K562 (cell line): ENCODE measurements around the gene TUT7. TPM values are rescaled to one million over a fixed set of nuclear protein-coding genes. Genes with fewer than 3 reads are reported as not detected.

Experiments
- CTBP1 ChIP-seq: fragments of 450-650 bp; IDR thresholded peaks from 2 replicates; pipeline ENCODE4 v1.6.1; 2016; ENCODE audit warnings: borderline replicate concordance
- DMBX1 ChIP-seq: fragments of 250-450 bp; sonication (Bioruptor Pico); IDR thresholded peaks from 2 replicates; pipeline ENCODE4 v1.8.0; 2022; ENCODE audit warnings: inconsistent platforms, mild to moderate bottlenecking, moderate library complexity, borderline replicate concordance
- ELK1 ChIP-seq: sonication (generic); formaldehyde crosslinking; IDR thresholded peaks from 2 replicates; pipeline ENCODE4 v1.8.1; 2022; ENCODE audit warnings: missing genetic modification reagents
- EP400 ChIP-seq: fragments of 450-650 bp; IDR thresholded peaks from 2 replicates; pipeline ENCODE4 v1.6.1; 2017; ENCODE audit warnings: antibody characterized with exemption, mild to moderate bottlenecking, moderate library complexity
- ERF ChIP-seq: fragments of 450-650 bp; formaldehyde crosslinking; IDR thresholded peaks from 2 replicates; pipeline ENCODE4 v1.4.0; 2020; ENCODE audit warnings: mild to moderate bottlenecking, mixed read lengths
- JUND ChIP-seq, 2 experiments: IDR thresholded peaks; 2 replicates in 1 of 2; 3 replicates in 1 of 2; pipeline ENCODE4 v1.6.1; 2011; ENCODE audit warnings: borderline replicate concordance in 2 of 2, low read depth in 2 of 2, low read length in 2 of 2, improper control_type of control experiment in 1 of 2, missing biosample characterization in 1 of 2, missing genetic modification characterization in 1 of 2, missing genetic modification reagents in 1 of 2
- NELFE ChIP-seq: IDR thresholded peaks from 2 replicates; pipeline ENCODE4 v1.6.1; 2011; ENCODE audit warnings: mild to moderate bottlenecking; ENCODE audit not compliant: insufficient read depth, insufficient read length
- SAFB ChIP-seq: fragments of 200-400 bp; formaldehyde crosslinking; IDR thresholded peaks from 2 replicates; pipeline ENCODE4 v1.6.1; 2017; ENCODE audit warnings: low read depth, low read length, borderline replicate concordance
- SIN3A ChIP-seq, 2 experiments: fragments of 150-350 bp in 1 of 2; IDR thresholded peaks; 2 replicates each; pipeline ENCODE4 v1.6.1; 2011 to 2016; ENCODE audit warnings: borderline replicate concordance in 2 of 2, low read depth in 2 of 2, low read length in 2 of 2, mild to moderate bottlenecking in 2 of 2, moderate library complexity in 2 of 2; ENCODE audit not compliant: control insufficient read depth in 1 of 2
- SOX6 ChIP-seq: fragments of 450-650 bp; IDR thresholded peaks from 2 replicates; pipeline ENCODE4 v1.6.1; 2014; ENCODE audit warnings: mild to moderate bottlenecking
- SP1 ChIP-seq: sonication (generic); formaldehyde crosslinking; IDR thresholded peaks from 2 replicates; pipeline ENCODE4 v1.8.1; 2022; ENCODE audit warnings: mild to moderate bottlenecking, missing genetic modification reagents
- ZBTB7A ChIP-seq: IDR thresholded peaks from 2 replicates; pipeline ENCODE4 v1.6.1; 2011; ENCODE audit warnings: low read depth, mild to moderate bottlenecking, low read length, moderate library complexity, borderline replicate concordance; ENCODE audit not compliant: control insufficient read depth
- ZNF311 ChIP-seq: fragments of 250-450 bp; sonication (Bioruptor Pico); IDR thresholded peaks from 2 replicates; pipeline ENCODE4 v1.4.0; 2020; ENCODE audit warnings: mild to moderate bottlenecking, moderate library complexity
- polyA plus RNA-seq, 8 experiments: library from polyadenylated mRNA; depleted of rRNA in 4 of 8; stranded (reverse) in 5 of 8; unstranded in 3 of 8; fragments of >200 nt; fragmentation: Nextera tagmentation in 2 of 8; fragmentation: Illumina TruSeq in 1 of 8; extraction: Ambion mirVana in 2 of 8; extraction: Trizol in 1 of 8; gene quantifications; 2 replicates each; pipeline versions ENCODE4 v1.2.1 to v1.2.3, GENCODE V29; 2011 to 2014; ENCODE audit warnings: inconsistent platforms in 1 of 8, missing spikeins in 1 of 8
- total RNA-seq, 7 experiments: library from RNA; depleted of rRNA in 6 of 7; stranded (reverse); fragments of >200 nt in 6 of 7; fragmentation: Illumina TruSeq in 2 of 7; extraction: Trizol in 2 of 7; gene quantifications; 2 replicates each; pipeline versions ENCODE4 v1.2.1 to v1.2.3, GENCODE V29; 2011 to 2021; ENCODE audit warnings: low replicate concordance in 1 of 7
- TF ChIP-seq, protein P1 (sequence below): fragments of 250-450 bp; sonication (Bioruptor Pico); IDR thresholded peaks from 2 replicates; pipeline ENCODE4 v1.4.0; 2020; ENCODE audit warnings: mild to moderate bottlenecking
- TF ChIP-seq, protein P2 (sequence below): sonication (generic); formaldehyde crosslinking; IDR thresholded peaks from 2 replicates; pipeline ENCODE4 v1.8.1; 2023; ENCODE audit warnings: missing genetic modification reagents, mild to moderate bottlenecking, borderline replicate concordance

TUT7 gene
- total and polyA plus RNA-seq, 9 of the 15 experiments (the other 6 are each of a cell fraction or from before 2014, with no cell fraction given): 5.9 to 26.9 (median 15.2) TPM

DNA sequence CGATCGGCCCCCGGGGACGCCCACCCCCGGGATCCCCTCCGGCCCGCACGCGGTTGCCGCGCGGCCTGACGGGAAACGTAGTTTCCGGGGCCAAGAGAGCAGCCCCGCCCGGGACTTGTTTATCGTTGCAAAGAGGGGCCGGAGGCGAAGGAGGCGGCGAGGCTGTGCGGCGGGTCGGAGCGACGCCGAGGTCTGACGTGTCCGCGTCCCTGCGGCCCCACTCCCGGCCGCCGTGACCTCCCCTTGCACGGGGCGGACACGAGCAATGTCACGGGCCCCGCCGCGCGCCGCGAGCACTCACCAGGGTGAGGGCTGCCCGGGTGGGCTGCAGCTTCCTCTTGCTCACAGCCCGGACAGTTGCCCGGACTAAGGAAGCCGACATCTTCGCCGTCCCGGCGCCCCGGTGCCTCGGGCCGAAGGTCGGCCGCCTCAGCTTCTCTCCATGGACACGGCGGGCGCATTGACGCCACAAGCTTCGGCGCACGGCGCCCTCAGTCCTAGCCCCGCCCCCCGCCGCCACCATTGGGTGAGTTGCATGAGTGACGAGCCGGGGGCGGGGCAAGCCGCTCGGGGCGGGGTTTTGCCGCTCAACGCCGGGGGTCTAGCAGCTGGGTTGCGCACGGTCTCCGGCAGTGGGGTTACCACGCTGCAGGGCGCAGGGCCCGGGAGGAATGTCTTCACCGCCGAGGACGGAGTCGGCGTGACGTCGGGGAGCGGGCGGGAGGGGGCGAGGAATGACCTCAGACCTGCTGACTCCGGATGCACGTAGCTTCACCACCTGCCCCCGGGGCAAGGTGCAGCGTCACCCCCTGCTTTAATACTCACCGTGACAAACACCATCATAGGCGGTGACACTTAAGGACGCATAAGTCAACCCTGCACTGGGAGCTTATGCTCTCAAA lies 71.9 kb downstream of the TUT7 start, which contains the start of gene ISCA1 (continued):
- TF ChIP-seq ZBTB7A (peak; percentile 78; the same call in 1 of the 2 replicates), CTBP1 (peak; percentile 12; the same call in 1 of the 2 replicates), SOX6 (no peak; the same call in 1 of the 2 replicates), SIN3A (IDR thresholded peaks at IDR 0.05; ENCODE audit: borderline replicate concordance in 2 of 2, control insufficient read depth in 1 of 2, low read depth in 2 of 2, low read length in 2 of 2) (peak in 1 of 2 experiments; percentile 32; a peak in 1 of 4 replicates), ERF (CRISPR knock-in tag) (no peak), EP400 (peak; percentile 84), JUND (IDR thresholded peaks at IDR 0.05; ENCODE audit: borderline replicate concordance, low read depth, low read length) (0 out of 2 replicates have a peak, but pooled peaks have one; percentile 0), JUND (tag; IDR thresholded peaks at IDR 0.05; ENCODE audit: borderline replicate concordance, low read depth, low read length) (no peak; the same call in 2 of the 3 replicates), ZNF311 (no peak), SP1 (CRISPR knock-in tag) (peak; percentile 75), SAFB (peak; percentile 73), DMBX1 (CRISPR knock-in tag) (no peak), NELFE (no peak), ELK1 (CRISPR knock-in tag) (no peak)
- TF ChIP-seq, protein P1, sequence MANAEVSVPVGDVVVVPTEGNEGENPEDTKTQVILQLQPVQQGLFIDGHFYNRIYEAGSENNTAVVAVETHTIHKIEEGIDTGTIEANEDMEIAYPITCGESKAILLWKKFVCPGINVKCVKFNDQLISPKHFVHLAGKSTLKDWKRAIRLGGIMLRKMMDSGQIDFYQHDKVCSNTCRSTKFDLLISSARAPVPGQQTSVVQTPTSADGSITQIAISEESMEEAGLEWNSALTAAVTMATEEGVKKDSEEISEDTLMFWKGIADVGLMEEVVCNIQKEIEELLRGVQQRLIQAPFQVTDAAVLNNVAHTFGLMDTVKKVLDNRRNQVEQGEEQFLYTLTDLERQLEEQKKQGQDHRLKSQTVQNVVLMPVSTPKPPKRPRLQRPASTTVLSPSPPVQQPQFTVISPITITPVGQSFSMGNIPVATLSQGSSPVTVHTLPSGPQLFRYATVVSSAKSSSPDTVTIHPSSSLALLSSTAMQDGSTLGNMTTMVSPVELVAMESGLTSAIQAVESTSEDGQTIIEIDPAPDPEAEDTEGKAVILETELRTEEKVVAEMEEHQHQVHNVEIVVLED (CRISPR knock-in tag): peak; percentile 49
- TF ChIP-seq, protein P2, sequence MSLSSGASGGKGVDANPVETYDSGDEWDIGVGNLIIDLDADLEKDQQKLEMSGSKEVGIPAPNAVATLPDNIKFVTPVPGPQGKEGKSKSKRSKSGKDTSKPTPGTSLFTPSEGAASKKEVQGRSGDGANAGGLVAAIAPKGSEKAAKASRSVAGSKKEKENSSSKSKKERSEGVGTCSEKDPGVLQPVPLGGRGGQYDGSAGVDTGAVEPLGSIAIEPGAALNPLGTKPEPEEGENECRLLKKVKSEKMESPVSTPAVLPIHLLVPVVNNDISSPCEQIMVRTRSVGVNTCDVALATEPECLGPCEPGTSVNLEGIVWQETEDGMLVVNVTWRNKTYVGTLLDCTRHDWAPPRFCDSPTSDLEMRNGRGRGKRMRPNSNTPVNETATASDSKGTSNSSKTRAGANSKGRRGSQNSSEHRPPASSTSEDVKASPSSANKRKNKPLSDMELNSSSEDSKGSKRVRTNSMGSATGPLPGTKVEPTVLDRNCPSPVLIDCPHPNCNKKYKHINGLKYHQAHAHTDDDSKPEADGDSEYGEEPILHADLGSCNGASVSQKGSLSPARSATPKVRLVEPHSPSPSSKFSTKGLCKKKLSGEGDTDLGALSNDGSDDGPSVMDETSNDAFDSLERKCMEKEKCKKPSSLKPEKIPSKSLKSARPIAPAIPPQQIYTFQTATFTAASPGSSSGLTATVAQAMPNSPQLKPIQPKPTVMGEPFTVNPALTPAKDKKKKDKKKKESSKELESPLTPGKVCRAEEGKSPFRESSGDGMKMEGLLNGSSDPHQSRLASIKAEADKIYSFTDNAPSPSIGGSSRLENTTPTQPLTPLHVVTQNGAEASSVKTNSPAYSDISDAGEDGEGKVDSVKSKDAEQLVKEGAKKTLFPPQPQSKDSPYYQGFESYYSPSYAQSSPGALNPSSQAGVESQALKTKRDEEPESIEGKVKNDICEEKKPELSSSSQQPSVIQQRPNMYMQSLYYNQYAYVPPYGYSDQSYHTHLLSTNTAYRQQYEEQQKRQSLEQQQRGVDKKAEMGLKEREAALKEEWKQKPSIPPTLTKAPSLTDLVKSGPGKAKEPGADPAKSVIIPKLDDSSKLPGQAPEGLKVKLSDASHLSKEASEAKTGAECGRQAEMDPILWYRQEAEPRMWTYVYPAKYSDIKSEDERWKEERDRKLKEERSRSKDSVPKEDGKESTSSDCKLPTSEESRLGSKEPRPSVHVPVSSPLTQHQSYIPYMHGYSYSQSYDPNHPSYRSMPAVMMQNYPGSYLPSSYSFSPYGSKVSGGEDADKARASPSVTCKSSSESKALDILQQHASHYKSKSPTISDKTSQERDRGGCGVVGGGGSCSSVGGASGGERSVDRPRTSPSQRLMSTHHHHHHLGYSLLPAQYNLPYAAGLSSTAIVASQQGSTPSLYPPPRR (CRISPR knock-in tag): no peak
